PFSK-1 (cell line): ENCODE results near the gene PRKN.

ENCODE experiments used
- POLR2AphosphoS5 ChIP-seq: IDR thresholded peaks from 2 replicates; pipeline ENCODE4 v1.6.1; 2012; ENCODE audit warnings: low read depth, mild to moderate bottlenecking, control low read depth, low read length, moderate library complexity
- REST ChIP-seq, 2 experiments: IDR thresholded peaks; 2 replicates each; pipeline versions ENCODE4 v1.6.1 to v1.8.0; 2011 to 2012; ENCODE audit warnings: low read depth in 2 of 2, low read length in 2 of 2, control low read depth in 1 of 2, inconsistent platforms in 1 of 2, mild to moderate bottlenecking in 1 of 2, moderate library complexity in 1 of 2; ENCODE audit not compliant: insufficient read depth in 1 of 2
- SIN3A ChIP-seq: IDR thresholded peaks from 2 replicates; pipeline ENCODE4 v1.6.1; 2012; ENCODE audit warnings: mild to moderate bottlenecking, low read length, moderate library complexity, borderline replicate concordance; ENCODE audit not compliant: insufficient read depth

- no peak for TF ChIP-seq REST (IDR thresholded peaks at IDR 0.05; ENCODE audit: insufficient read depth in 1 of 2, low read depth in 2 of 2, low read length in 2 of 2)
- TF ChIP-seq POLR2AphosphoS5: no peak
- TF ChIP-seq SIN3A: no peak
Measured at GRCh38 chr6:162471842-162472241, 255.7 kb downstream of the PRKN start.
